ENCODE results near the gene SF3A2. TPM values are rescaled to one million over a fixed set of nuclear protein-coding genes. Genes with fewer than 3 reads are reported as not detected.

Gene SF3A2
- total and polyA plus RNA-seq, 3 donors from 2014 or later = 102 to 122 (median 117) TPM

GRCh38 chr19:2225415-2226050 is 11.1 kb upstream of the SF3A2 start:
- Histone ChIP-seq H3K4me1 (peaks cover 16% of the 10 kb centered on the region), H3K27me3 (no peaks in the 10 kb centered on the region), H3K27ac (no peak overlapping the region), H3K4me3 (no peak overlapping the region), H3K9me3 (no peaks in the 10 kb centered on the region), H3K36me3 (ENCODE audit: low read depth, missing control alignments) (no peaks in the 10 kb centered on the region)
- TF ChIP-seq, protein P1, sequence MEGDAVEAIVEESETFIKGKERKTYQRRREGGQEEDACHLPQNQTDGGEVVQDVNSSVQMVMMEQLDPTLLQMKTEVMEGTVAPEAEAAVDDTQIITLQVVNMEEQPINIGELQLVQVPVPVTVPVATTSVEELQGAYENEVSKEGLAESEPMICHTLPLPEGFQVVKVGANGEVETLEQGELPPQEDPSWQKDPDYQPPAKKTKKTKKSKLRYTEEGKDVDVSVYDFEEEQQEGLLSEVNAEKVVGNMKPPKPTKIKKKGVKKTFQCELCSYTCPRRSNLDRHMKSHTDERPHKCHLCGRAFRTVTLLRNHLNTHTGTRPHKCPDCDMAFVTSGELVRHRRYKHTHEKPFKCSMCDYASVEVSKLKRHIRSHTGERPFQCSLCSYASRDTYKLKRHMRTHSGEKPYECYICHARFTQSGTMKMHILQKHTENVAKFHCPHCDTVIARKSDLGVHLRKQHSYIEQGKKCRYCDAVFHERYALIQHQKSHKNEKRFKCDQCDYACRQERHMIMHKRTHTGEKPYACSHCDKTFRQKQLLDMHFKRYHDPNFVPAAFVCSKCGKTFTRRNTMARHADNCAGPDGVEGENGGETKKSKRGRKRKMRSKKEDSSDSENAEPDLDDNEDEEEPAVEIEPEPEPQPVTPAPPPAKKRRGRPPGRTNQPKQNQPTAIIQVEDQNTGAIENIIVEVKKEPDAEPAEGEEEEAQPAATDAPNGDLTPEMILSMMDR (IDR thresholded peaks at IDR 0.05) = no peak
- no peak for TF ChIP-seq POLR2A (IDR thresholded peaks at IDR 0.05)
- WGBS, 2 donors = 91 to 93% methylated on average over 14 to 32 of the region's 32 CpGs
- intact Hi-C loops (cut with DNase I; ENCODE audit: low total_unique reads) = no loop called here
- no peak for DNase-seq

GRCh38 chr19:2226051-2226839 is 10.4 kb upstream of the SF3A2 start:
- 75 to 88% methylated on average over 32 to 58 of the region's 59 CpGs for WGBS, 2 donors
- no peaks in the 10 kb centered on the region for H3K36me3 ChIP-seq (ENCODE audit: low read depth, missing control alignments)
- no peak for TF ChIP-seq POLR2A (IDR thresholded peaks at IDR 0.05)
- TF ChIP-seq, protein P1 (IDR thresholded peaks at IDR 0.05) = no peak
- no peaks in the 10 kb centered on the region for H3K9me3 ChIP-seq
- intact Hi-C loops (cut with DNase I; ENCODE audit: low total_unique reads) = no loop called here
- peaks cover 15% of the 10 kb centered on the region for H3K4me1 ChIP-seq
- no peaks in the 10 kb centered on the region for H3K27me3 ChIP-seq
- no peak overlapping the region for H3K27ac ChIP-seq
- no peak for DNase-seq
- H3K4me3 ChIP-seq = no peak overlapping the region

DNA sequence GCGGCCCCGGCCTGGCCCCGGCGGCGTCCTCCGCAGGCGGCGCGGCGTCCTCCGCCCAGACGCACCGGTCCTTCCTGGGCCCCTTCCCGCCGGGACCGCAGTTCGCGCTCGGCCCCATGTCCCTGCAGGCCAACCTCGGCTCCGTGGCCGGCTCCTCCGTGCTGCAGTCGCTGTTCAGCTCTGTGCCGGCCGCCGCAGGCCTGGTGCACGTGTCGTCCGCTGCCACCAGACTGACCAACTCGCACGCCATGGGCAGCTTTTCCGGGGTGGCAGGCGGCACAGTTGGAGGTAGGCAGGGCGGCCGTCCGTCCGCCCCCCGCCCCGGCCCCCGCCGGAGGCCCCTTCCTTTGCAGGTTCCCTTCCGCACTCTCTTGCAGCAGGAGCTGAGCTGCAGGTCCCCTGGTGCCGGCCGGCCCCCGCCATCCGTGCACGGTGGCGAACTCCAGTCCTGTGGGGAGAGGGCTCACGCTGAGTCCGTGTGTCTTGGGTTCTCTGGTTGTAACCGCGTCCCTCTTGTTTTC is 9.7 kb upstream of the SF3A2 start:
- Histone ChIP-seq H3K4me3 (no peak overlapping the region), H3K27me3 (no peaks in the 10 kb centered on the region), H3K4me1 (peaks cover 12% of the 10 kb centered on the region), H3K9me3 (no peaks in the 10 kb centered on the region), H3K36me3 (ENCODE audit: low read depth, missing control alignments) (no peaks in the 10 kb centered on the region), H3K27ac (no peak overlapping the region)
- intact Hi-C loops (cut with DNase I; ENCODE audit: low total_unique reads) = no loop called here
- no peak for DNase-seq
- 69 to 74% methylated on average over 18 to 51 of the region's 53 CpGs for WGBS, 2 donors
- TF ChIP-seq, protein P1 (IDR thresholded peaks at IDR 0.05) = no peak
- TF ChIP-seq POLR2A (IDR thresholded peaks at IDR 0.05) = no peak

DNA sequence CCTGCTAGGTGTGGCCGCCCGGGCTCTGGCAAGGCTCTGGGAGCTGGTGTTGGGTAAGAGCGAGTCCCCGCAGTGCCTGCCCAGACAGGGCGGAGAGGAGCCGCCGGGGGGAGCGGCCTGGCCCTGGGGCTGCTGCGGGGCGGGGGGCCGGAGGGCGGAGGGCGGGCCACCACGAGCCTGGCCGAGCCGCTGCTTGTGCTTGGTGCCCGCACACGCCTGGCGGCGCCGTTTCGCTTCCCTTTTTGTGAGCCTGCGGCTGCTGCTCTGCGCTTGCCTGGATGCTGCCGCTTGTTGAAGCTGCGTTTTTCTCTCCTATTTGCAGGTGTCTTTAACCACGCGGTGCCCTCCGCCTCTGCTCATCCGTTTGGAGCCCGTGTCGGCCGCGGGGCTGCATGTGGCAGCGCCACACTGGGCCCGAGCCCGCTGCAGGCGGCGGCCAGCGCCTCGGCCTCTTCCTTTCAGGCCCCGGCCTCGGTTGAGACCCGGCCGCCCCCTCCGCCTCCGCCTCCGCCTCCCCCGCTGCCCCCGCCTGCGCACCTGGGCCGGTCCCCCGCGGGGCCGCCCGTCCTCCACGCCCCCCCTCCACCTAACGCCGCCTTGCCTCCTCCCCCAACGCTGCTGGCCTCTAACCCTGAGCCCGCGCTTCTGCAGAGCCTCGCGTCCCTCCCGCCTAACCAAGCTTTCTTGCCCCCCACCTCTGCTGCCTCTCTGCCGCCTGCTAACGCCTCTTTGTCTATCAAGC is 9.0 kb upstream of the SF3A2 start:
- no peak for TF ChIP-seq POLR2A (IDR thresholded peaks at IDR 0.05)
- TF ChIP-seq, protein P1 (IDR thresholded peaks at IDR 0.05) = no peak
- no peak overlapping the region for H3K27ac ChIP-seq
- no peak for DNase-seq
- no peaks in the 10 kb centered on the region for H3K9me3 ChIP-seq
- H3K4me1 ChIP-seq = peaks cover 9% of the 10 kb centered on the region
- no peaks in the 10 kb centered on the region for H3K27me3 ChIP-seq
- WGBS, 2 donors = 68 to 73% methylated on average over 45 to 67 of the region's 67 CpGs
- H3K36me3 ChIP-seq (ENCODE audit: low read depth, missing control alignments) = no peaks in the 10 kb centered on the region
- H3K4me3 ChIP-seq = no peak overlapping the region
- intact Hi-C loops (cut with DNase I; ENCODE audit: low total_unique reads) = no loop called here
